Neural cell (in vitro differentiated cells): ENCODE results near the gene TSPAN4. TPM values are rescaled to one million over a fixed set of nuclear protein-coding genes. Genes with fewer than 3 reads are reported as not detected.

Experiments
- H2AFZ ChIP-seq: fragments of 200-600, 300-800 bp; sonication (generic), shearing (Covaris generic); 2 replicates; pipeline ENCODE4 v1.6.0; 2014; ENCODE audit warnings: low read depth, mild to moderate bottlenecking, antibody characterized with exemption, low read length, moderate library complexity
- H3F3A ChIP-seq: fragments of 200-600 bp; shearing (Covaris generic); 2 replicates; pipeline ENCODE4 v1.6.1; 2016; ENCODE audit warnings: mild to moderate bottlenecking, moderate library complexity, mixed read lengths, antibody characterized with exemption, low read length; ENCODE audit not compliant: insufficient read depth, poor library complexity, severe bottlenecking
- H3K27ac ChIP-seq: fragments of 200-600, 300-800 bp; sonication (generic), shearing (Covaris generic); 2 replicates; pipeline ENCODE4 v1.5.1; 2014; ENCODE audit warnings: mild to moderate bottlenecking, low read length, moderate library complexity
- H3K27me3 ChIP-seq: fragments of 300-800, 200-600 bp; sonication (generic), shearing (Covaris generic); 2 replicates; pipeline ENCODE4 v1.6.0; 2014; ENCODE audit warnings: mild to moderate bottlenecking, low read depth, low read length, moderate library complexity; ENCODE audit not compliant: insufficient read depth
- H3K36me3 ChIP-seq: fragments of 300-800, 200-600 bp; sonication (generic), shearing (Covaris generic); 2 replicates; pipeline ENCODE4 v1.5.1; 2014; ENCODE audit warnings: mild to moderate bottlenecking, antibody characterized with exemption, low read length, moderate library complexity; ENCODE audit not compliant: insufficient read depth
- H3K4me2 ChIP-seq: fragments of 300-800, 200-600 bp; sonication (generic), shearing (Covaris generic); 2 replicates; pipeline ENCODE4 v1.6.0; 2014; ENCODE audit warnings: mild to moderate bottlenecking, low read length
- H3K4me3 ChIP-seq: fragments of 300-800, 200-600 bp; sonication (generic), shearing (Covaris generic); 2 replicates; pipeline ENCODE4 v1.5.1; 2014; ENCODE audit warnings: mild to moderate bottlenecking, low read length, moderate library complexity
- H3K79me2 ChIP-seq: fragments of 200-600 bp; shearing (Covaris generic); replicated peaks from 2 replicates; pipeline ENCODE4 v1.6.0; 2014; ENCODE audit warnings: mild to moderate bottlenecking, low read length, moderate library complexity; ENCODE audit not compliant: insufficient read depth
- H3K9ac ChIP-seq: fragments of 300-800, 200-600 bp; sonication (generic), shearing (Covaris generic); 2 replicates; pipeline ENCODE4 v1.6.1; 2016; ENCODE audit warnings: mild to moderate bottlenecking, low read length, mixed read lengths
- H3K9me2 ChIP-seq: fragments of 200-600 bp; shearing (Covaris generic); 2 replicates; pipeline ENCODE4 v1.6.1; 2016; ENCODE audit warnings: mild to moderate bottlenecking, low read length, mixed read lengths; ENCODE audit not compliant: insufficient read depth
- H3K9me3 ChIP-seq: fragments of 200-600, 300-800 bp; sonication (generic), shearing (Covaris generic); 2 replicates; pipeline ENCODE4 v1.6.1; 2016; ENCODE audit warnings: mild to moderate bottlenecking, mixed run types, low read length, moderate library complexity, mixed read lengths
- H4K20me1 ChIP-seq: fragments of 200-600 bp; shearing (Covaris generic); 2 replicates; pipeline ENCODE4 v1.6.1; 2016; ENCODE audit warnings: mild to moderate bottlenecking, mixed run types; ENCODE audit not compliant: insufficient read depth
- EP300 ChIP-seq: fragments of 450-650 bp; conservative IDR thresholded peaks from 2 replicates; pipeline ENCODE4 v1.6.1; 2014; ENCODE audit warnings: antibody characterized with exemption, mild to moderate bottlenecking, moderate library complexity; ENCODE audit not compliant: poor library complexity, severe bottlenecking
- EZH2 ChIP-seq: fragments of 200-600, 300-800 bp; shearing (Covaris generic), sonication (generic); IDR thresholded peaks from 2 replicates; pipeline ENCODE4 v1.6.1; 2014; ENCODE audit warnings: antibody characterized with exemption, low read length, borderline replicate concordance, mild to moderate bottlenecking; ENCODE audit not compliant: insufficient read depth, poor library complexity, severe bottlenecking
- MXI1 ChIP-seq: fragments of 450-650 bp; conservative IDR thresholded peaks from 2 replicates; pipeline ENCODE4 v1.6.1; 2014; ENCODE audit warnings: antibody characterized with exemption, mild to moderate bottlenecking; ENCODE audit not compliant: poor library complexity, severe bottlenecking
- POLR2AphosphoS5 ChIP-seq: IDR thresholded peaks from 2 replicates; pipeline ENCODE4 v1.6.1; 2012
- RAD21 ChIP-seq: fragments of 450-650 bp; conservative IDR thresholded peaks from 2 replicates; pipeline ENCODE4 v1.6.1; 2014; ENCODE audit warnings: antibody characterized with exemption, mild to moderate bottlenecking, moderate library complexity
- SMC3 ChIP-seq: fragments of 450-650 bp; conservative IDR thresholded peaks from 2 replicates; pipeline ENCODE4 v1.6.1; 2014; ENCODE audit warnings: antibody characterized with exemption, mild to moderate bottlenecking, moderate library complexity; ENCODE audit not compliant: poor library complexity
- TAF1 ChIP-seq: IDR thresholded peaks from 2 replicates; pipeline ENCODE4 v1.6.1; 2012; ENCODE audit warnings: low read depth
- polyA plus RNA-seq: library from polyadenylated mRNA; depleted of rRNA; stranded (reverse); fragments of >200 nt; gene quantifications from 2 replicates; pipeline ENCODE4 v1.2.3, GENCODE V29; 2014
- TF ChIP-seq, protein P1 (sequence below): IDR thresholded peaks from 2 replicates; pipeline ENCODE4 v1.6.1; 2012; ENCODE audit warnings: borderline replicate concordance
- TF ChIP-seq, protein P2 (sequence below): fragments of 450-650 bp; IDR thresholded peaks from 2 replicates; pipeline ENCODE4 v1.5.1; 2014; ENCODE audit warnings: antibody characterized with exemption, mild to moderate bottlenecking, moderate library complexity; ENCODE audit not compliant: poor library complexity, severe bottlenecking

Gene TSPAN4
- polyA plus RNA-seq, 1 donor from 2014 or later: 68.1 TPM

DNA sequence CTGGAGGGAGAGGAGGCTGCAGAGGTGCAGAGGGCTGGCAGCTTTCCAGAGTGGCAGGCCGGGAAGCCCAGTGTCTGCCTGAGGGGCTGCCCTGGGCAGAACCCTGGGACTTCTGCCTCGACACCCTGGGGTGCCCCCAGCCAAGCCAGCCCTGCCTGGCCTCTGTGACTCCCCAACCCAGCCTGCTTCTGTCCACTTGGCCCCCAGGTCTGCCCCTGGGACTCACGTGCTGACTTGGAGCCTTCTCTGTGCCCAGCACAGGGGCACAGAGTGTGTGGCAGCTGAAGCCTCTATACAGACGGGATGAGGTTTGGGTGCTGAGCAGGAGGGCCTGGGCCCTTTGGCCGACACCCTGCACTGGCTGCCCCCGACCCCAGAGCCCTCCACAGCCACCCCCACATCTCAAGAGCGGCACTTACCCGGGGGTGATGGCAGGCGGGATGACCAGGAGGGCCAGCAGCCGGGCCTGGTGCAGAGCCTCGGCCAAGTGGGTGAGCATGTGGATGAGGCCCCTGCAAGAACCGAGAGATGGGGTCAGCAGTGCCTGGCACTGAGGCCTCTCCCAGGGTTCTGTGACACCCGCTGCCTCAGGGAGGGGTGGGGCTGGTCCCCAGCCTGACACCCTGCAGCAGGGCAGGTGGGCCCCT, 50.5 kb downstream of the TSPAN4 start:
- H3K27ac ChIP-seq: no peak overlapping the region
- TF ChIP-seq MXI1 (no peak), TAF1 (no peak), EP300 (no peak)
- TF ChIP-seq, protein P1, sequence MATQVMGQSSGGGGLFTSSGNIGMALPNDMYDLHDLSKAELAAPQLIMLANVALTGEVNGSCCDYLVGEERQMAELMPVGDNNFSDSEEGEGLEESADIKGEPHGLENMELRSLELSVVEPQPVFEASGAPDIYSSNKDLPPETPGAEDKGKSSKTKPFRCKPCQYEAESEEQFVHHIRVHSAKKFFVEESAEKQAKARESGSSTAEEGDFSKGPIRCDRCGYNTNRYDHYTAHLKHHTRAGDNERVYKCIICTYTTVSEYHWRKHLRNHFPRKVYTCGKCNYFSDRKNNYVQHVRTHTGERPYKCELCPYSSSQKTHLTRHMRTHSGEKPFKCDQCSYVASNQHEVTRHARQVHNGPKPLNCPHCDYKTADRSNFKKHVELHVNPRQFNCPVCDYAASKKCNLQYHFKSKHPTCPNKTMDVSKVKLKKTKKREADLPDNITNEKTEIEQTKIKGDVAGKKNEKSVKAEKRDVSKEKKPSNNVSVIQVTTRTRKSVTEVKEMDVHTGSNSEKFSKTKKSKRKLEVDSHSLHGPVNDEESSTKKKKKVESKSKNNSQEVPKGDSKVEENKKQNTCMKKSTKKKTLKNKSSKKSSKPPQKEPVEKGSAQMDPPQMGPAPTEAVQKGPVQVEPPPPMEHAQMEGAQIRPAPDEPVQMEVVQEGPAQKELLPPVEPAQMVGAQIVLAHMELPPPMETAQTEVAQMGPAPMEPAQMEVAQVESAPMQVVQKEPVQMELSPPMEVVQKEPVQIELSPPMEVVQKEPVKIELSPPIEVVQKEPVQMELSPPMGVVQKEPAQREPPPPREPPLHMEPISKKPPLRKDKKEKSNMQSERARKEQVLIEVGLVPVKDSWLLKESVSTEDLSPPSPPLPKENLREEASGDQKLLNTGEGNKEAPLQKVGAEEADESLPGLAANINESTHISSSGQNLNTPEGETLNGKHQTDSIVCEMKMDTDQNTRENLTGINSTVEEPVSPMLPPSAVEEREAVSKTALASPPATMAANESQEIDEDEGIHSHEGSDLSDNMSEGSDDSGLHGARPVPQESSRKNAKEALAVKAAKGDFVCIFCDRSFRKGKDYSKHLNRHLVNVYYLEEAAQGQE: no peak
- TF ChIP-seq, protein P2, sequence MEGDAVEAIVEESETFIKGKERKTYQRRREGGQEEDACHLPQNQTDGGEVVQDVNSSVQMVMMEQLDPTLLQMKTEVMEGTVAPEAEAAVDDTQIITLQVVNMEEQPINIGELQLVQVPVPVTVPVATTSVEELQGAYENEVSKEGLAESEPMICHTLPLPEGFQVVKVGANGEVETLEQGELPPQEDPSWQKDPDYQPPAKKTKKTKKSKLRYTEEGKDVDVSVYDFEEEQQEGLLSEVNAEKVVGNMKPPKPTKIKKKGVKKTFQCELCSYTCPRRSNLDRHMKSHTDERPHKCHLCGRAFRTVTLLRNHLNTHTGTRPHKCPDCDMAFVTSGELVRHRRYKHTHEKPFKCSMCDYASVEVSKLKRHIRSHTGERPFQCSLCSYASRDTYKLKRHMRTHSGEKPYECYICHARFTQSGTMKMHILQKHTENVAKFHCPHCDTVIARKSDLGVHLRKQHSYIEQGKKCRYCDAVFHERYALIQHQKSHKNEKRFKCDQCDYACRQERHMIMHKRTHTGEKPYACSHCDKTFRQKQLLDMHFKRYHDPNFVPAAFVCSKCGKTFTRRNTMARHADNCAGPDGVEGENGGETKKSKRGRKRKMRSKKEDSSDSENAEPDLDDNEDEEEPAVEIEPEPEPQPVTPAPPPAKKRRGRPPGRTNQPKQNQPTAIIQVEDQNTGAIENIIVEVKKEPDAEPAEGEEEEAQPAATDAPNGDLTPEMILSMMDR: no peak
- H3K4me3 ChIP-seq: no peak overlapping the region
- H3K4me2 ChIP-seq: no peak overlapping the region
- no peaks in the 10 kb centered on the region for H3F3A ChIP-seq
- no peaks in the 10 kb centered on the region for H3K79me2 ChIP-seq
- no peaks in the 10 kb centered on the region for H4K20me1 ChIP-seq
- no peaks in the 10 kb centered on the region for H3K9me3 ChIP-seq
- H3K9ac ChIP-seq: no peak overlapping the region
- no peak overlapping the region for H2AFZ ChIP-seq
- H3K9me2 ChIP-seq: no peaks in the 10 kb centered on the region
- no peaks in the 10 kb centered on the region for H3K36me3 ChIP-seq
- H3K27me3 ChIP-seq: no peaks in the 10 kb centered on the region

DNA sequence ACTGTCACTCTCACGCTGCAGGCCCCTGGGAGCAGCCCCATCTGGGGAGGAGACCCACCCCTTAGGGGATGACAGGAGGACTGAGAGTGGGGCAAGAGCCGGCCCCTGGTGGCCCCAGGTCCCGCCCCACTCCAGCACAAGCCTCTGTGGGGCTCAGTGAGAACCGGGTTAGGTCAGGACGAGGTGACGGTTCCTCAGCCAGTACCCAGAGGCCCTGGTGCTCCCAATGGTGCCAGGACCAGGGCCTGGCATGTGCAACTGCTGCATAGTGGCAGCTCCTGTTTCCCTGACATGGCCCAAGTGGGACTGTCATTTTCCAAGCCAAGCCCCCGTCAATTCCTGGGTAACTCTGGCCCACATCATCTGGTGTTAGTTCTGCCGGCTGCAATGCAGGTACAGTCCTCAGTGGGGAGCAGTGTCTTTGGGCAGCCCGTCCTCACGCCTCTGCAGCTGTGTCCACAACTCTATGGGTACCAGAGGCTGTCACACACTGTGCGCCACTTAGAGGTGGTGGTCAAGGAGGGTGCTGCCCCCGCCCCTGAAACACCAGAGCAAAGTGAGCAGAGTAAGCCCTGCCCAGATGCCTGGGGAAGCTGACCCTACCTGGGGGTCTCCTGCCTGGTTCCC, 52.0 kb downstream of the TSPAN4 start:
- Histone ChIP-seq H4K20me1 (no peaks in the 10 kb centered on the region), H3K4me2 (no peak overlapping the region), H3K79me2 (no peaks in the 10 kb centered on the region), H3K9me2 (no peaks in the 10 kb centered on the region), H3F3A (no peaks in the 10 kb centered on the region), H3K27me3 (no peaks in the 10 kb centered on the region), H3K27ac (no peak overlapping the region), H2AFZ (no peak overlapping the region), H3K36me3 (no peaks in the 10 kb centered on the region), H3K9ac (no peak overlapping the region), H3K4me3 (no peak overlapping the region), H3K9me3 (no peaks in the 10 kb centered on the region)
- no peak for TF ChIP-seq EZH2
- TF ChIP-seq, protein P1: no peak
- no peak for TF ChIP-seq SMC3
- TF ChIP-seq, protein P2: no peak
- no peak for TF ChIP-seq EP300
- TF ChIP-seq MXI1: no peak
- no peak for TF ChIP-seq RAD21
- no peak for TF ChIP-seq TAF1
- no peak for TF ChIP-seq POLR2AphosphoS5
